GM19324 (cell line): ENCODE results near the gene CLDN34.

Experiments
- ATAC-seq: cut with Tn5 transposase; IDR thresholded peaks from one replicate; pipeline ENCODE4 v1.9.1; 2021; ENCODE audit warnings: mild to moderate bottlenecking, moderate library complexity; ENCODE audit not compliant: unreplicated experiment, low FRiP score

The CLDN34 gene

DNA sequence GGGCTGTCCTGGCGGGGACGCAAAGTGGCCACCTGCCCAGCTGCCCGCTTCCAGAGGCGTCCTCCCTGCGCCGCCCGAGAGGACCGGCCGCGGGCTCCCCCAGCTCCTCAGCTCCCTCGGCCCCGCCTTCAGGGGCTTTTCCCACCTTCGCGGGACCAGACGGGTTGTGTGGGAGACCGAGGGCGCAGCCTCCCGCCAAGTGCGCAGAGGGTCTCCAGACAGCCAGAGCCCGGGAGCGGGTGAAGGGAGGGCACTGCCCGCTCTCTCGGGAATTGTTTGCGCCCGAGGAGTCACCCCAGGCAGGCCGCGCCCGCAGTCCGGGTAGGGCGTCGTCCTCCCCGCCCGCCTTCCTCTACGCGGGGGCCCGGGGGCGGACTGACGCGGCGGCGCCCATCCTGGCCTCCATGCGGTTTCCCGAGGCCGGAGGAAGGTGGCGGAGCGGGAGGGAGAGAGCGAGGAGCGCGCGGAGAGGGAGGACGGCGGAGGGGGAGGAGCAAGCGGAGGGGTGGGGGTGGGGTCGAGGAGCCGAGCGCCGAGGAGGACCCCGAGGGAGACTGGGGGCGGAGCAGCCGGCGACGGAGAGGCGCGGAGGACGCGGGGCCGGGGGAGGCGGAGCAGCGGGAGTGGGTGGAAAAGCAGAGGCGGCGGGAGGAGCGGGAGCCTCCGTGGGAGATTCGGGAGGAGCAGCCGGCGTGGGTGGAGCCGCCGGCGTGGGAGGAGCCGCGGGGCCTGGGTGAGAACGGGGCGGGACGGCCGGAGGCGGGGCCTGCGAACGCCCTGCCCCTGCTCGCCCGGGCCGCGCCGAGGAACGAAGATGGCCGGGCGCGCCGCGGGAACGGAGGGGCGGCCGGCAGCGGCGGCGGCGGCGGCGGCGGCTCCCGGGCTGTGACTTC is 47.5 kb downstream of the CLDN34 start:
- peak; percentile 86 for ATAC-seq

DNA sequence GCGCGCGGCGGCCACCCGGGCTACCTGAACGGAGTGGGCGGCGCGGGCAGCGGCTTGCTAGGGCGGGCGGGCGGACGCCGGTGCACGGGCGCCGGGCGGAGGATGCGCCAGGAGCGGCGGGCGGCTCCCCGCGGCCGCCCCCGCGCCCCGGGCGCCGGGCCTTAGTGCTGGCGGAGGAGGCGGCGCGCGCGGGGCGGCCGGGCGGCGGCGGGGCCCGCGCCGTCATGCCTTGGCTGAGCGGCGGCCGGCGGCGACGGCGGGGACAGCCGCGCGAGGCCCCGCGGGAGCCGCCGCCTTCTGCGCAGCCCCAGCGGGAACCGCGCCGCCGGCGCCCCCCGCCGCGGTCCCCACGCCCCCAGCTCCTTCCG is 48.2 kb downstream of the CLDN34 start:
- ATAC-seq: peak; percentile 17

DNA sequence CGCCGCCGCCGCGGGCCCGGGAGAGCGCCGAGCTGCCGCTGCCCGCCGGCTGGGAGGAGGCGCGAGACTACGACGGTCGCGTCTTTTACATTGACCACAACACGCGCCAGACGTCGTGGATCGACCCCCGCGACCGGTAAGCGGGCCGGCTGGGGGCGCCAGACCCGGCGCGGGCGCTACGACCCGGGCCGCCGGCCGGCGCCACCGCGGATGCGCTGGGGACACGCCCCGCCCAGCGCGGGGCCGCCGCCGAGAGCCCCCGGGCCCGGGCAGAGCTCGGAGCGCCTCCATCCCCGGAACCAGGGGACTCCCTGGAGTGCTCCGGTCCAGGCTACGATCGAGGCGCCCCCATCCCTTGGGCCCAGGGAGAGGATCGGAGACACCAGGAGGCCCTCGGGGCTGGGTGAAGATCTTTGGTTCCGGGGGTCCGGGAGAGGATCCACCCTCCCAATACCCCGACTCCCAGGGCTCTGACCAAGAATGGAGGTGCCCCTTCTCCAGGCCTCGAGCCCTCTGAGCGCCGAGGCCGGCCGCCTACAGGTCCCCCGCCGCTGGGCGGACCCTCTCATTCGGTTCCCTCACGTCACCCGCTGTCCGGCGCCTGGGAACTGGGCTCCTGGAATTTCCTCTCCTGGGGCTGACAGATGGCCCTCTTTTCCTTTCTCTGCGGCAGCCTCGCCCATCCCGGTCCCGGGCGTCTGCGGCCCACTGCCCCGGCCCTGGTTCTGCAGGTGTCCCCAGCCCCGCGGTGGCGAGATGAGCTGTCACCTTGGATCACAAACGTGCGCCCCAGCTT is 48.8 kb downstream of the CLDN34 start:
- ATAC-seq: peak; percentile 13

DNA sequence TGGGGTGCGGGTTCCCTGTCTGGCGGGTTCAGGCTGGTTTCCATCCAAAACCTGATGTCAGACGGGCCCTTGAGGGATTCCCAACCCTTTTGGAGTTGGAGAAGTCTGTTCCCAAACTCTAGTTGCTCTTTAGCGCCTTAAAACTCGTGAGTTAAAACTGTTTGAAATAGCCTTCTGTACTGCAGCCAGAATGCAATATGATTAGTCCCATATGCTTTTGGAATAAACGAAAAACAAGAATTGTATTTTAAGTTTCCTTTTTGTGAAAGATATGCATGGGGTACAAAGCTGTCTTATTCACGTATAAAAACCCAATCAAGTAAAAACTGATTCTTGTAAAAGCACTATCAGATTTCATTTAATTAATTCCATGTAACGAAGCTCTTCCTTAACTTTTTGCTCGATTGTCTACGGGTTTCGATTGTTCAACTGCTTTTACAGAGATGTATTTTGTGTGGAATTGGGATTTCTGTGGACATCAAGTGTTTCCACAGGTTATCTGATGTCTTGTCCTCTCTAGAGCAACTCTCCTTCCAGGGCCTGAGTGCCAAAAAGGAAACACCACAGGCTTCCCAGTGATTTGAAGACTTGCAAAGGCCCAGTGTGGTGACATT is 49.5 kb downstream of the CLDN34 start:
- ATAC-seq: no peak

DNA sequence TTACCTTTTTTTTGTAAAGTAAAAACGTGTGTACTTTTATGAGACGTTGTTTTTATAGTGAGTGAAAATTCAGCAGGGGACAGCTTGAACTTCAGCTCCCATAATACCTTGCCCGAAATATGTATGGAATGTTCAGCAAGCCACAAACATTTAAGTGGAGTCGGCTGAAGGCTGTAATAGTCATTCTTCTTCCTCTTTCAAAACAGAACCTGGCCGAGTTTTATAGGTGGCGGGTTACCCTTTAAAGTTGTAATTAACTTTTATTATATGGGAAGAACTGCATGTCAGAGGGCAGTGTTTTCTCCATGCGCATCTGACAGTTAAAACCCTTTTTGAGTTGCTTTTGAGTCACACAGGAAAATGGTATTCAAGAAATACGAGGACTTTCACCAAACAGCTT is 50.7 kb downstream of the CLDN34 start:
- no peak for ATAC-seq
